RWPE1 (cell line): ENCODE data around the gene CAVIN1.
"Not testable (repeated sequence)": the region's sequence is repeated elsewhere in the genome, so short reads cannot be mapped to it uniquely, and the experiment has no call there.

Experiments used
- CTCF ChIA-PET: fragments of 350-600 bp; sonication (Branson Sonifier 250); formaldehyde crosslinking; extraction: SDS; loops from one replicate; lab custom pipeline; 2021; lab: Yijun Ruan, JAX
- POLR2A ChIA-PET: fragments of 400-600 bp; formaldehyde crosslinking; extraction: SDS; loops from one replicate; lab custom pipeline; 2020; ENCODE audit warnings: antibody characterized with exemption; ENCODE audit not compliant: low non-redundant PET; lab: Yijun Ruan, JAX
- DNase-seq: peaks from one replicate; pipeline ENCODE4 v3.0.0; 2012; ENCODE audit warnings: low spot score
- H3K27ac ChIP-seq: fragments of 450-650 bp; 2 replicates; pipeline ENCODE4 v1.5.1; 2017
- TF ChIP-seq, protein P1 (sequence below): fragments of 450-650 bp; conservative IDR thresholded peaks from 2 replicates; pipeline ENCODE4 v1.5.1; 2017; ENCODE audit warnings: low read depth, mild to moderate bottlenecking

CAVIN1 gene

DNA sequence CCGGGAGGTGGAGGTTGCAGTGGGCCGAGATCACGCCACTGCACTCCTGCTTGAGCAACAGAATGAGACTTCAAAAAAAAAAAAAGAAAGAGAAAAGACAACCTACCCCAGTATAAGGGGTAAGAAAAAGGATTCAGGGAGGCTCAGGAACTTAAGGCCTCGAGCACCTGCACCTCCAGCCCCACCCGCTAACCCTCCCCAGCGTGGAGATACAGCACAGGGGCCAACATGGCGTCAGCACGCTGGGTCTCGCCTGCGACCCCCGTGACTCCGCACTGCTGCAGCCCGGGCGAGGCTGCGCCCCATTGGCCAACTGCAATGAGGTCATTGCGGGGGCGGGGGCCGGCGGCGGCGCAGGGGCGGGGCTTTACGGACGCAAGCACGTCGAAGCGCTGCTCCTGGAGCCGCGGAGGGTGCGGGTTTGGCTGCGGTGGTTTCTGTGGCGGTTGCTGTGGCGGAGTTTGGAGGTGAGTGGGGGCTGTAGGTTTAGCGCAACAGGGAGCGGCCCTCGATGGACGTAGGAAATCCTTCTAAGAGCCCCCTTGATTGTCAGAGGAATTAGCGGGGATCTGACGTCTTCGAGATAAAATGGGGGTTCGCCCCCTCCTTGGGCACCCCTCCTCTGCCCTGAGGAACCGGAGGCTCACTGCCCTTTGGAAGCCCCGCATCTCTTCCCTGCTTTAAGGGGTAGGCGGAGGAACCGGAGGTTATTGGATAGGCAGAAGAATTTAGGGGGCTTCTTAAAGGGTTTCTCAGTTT lies 35.6 kb upstream of the CAVIN1 start, which contains the start of gene ATP6V0A1:
ATP6V0A1 (plus strand) TSS at position 382 of the 759 bp plus-strand sequence. CDS start 2,017 bp downstream, outside the sequence.
- ChIA-PET POLR2A (interaction anchor here (0.5 kb wide), 1 partner anchor 35 kb away, joined by 3 read pairs; no protein-coding TSS in a partner anchor), CTCF (interaction anchor here (0.6 kb wide), 3 partner anchors 55 to 278 kb away, joined by 3 to 6 read pairs (median 3); no protein-coding TSS in a partner anchor)
- peak; percentile 90 for DNase-seq
- peak within 1 kb of the TSS; percentile 91 for H3K27ac ChIP-seq
- TF ChIP-seq, protein P1, sequence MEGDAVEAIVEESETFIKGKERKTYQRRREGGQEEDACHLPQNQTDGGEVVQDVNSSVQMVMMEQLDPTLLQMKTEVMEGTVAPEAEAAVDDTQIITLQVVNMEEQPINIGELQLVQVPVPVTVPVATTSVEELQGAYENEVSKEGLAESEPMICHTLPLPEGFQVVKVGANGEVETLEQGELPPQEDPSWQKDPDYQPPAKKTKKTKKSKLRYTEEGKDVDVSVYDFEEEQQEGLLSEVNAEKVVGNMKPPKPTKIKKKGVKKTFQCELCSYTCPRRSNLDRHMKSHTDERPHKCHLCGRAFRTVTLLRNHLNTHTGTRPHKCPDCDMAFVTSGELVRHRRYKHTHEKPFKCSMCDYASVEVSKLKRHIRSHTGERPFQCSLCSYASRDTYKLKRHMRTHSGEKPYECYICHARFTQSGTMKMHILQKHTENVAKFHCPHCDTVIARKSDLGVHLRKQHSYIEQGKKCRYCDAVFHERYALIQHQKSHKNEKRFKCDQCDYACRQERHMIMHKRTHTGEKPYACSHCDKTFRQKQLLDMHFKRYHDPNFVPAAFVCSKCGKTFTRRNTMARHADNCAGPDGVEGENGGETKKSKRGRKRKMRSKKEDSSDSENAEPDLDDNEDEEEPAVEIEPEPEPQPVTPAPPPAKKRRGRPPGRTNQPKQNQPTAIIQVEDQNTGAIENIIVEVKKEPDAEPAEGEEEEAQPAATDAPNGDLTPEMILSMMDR = no peak

DNA sequence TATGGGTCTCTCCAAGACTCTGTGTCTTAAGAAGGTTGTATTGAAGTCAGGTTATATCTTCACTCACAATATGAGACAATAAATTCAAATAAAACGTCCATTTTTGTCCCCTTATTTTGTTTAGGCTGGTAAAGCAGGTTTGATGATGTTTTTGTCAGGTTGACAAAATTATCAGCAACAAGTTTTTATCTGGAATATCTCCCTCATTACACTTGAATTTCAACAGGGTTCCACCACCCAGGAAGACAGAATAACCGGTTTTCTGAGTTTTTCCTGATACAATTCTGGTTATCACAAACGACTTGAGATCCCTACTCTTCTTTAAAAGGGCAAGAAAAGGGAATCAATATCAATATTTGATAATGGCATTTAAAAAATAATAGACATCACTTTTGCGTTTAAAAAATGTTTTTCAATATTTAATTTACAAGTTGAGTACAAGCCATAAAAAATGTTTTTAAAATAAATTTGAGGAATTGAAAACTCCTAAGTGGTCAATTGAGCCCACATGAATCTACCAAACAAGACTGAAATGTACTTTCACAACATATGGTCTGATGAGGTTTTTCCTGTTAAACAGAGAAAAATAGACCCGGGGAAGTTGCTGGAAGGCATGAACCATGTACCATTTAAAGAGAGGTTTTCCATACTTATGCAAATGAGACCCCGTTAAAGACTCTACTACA lies 34.2 kb upstream of the CAVIN1 start:
- CTCF ChIA-PET = interaction anchor here (0.6 to 1.2 kb wide), 2 partner anchors 33 to 70 kb away, joined by 4 to 5 read pairs; no protein-coding TSS in a partner anchor
- no peak overlapping the region for H3K27ac ChIP-seq
- no peak for DNase-seq
- POLR2A ChIA-PET = no interaction called here
- TF ChIP-seq, protein P1 = no peak

GRCh38 chr17:42456223-42457106 lies 33.4 kb upstream of the CAVIN1 start:
- ChIA-PET CTCF (interaction anchor here (1.2 kb wide), 1 partner anchor 71 kb away, joined by 5 read pairs; no protein-coding TSS in a partner anchor), POLR2A (no interaction called here)
- TF ChIP-seq, protein P1 = no peak
- peak; percentile 27 for DNase-seq
- H3K27ac ChIP-seq = no peak overlapping the region

DNA sequence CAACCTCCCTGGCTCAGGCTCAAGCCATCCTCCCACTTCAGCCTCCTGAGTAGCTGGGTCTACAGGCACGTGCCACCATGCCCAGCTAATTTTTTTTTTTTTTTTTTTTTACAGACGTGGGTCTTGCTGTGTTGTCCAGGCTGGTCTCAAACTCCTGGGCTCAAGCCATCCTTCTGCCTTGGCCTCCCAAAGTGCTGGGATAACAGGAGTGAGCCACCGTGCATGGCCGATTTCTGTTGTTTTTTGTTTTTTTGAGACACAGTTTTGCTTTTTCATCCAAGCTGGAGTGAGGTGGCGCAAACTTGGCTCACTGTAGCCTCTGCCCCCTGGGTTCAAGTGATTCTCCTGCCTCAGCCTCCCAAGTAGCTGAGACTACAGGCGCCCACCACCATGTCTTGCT lies 31.9 kb upstream of the CAVIN1 start:
- POLR2A ChIA-PET = interaction anchor here (0.7 kb wide), 1 partner anchor 14 kb away, joined by 8 read pairs; no protein-coding TSS in a partner anchor
- DNase-seq, H3K27ac ChIP-seq, CTCF ChIA-PET: not testable (repeated sequence)

GRCh38 chr17:42453439-42453838 lies 30.4 kb upstream of the CAVIN1 start:
- ChIA-PET CTCF (no interaction called here), POLR2A (no interaction called here)
- no peak overlapping the region for H3K27ac ChIP-seq
- DNase-seq = no peak
- TF ChIP-seq, protein P1 = no peak

- H3K27ac ChIP-seq, DNase-seq: not testable (repeated sequence)
- ChIA-PET POLR2A (interaction anchor here (0.7 kb wide), 1 partner anchor 9 kb away, joined by 4 read pairs; no protein-coding TSS in a partner anchor), CTCF (interaction anchor here (0.7 kb wide), 1 partner anchor 184 kb away, joined by 3 read pairs; no protein-coding TSS in a partner anchor)
Observed at GRCh38 chr17:42451270-42451669, 28.2 kb upstream of the CAVIN1 start.

DNA sequence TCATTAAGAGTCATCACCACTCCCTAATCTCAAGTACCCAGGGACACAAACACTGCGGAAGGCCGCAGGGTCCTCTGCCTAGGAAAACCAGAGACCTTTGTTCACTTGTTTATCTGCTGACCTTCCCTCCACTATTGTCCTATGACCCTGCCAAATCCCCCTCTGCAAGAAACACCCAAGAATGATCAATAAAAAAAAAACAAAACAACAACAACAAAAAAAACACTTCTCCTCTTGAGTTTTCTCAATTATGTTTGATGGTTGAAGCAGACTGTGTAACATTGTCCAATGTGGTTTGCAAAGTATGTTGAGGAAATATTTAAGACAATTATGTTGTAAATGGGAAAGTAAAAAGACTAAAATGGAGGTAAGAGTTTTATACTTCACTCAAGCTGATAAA lies 26.8 kb upstream of the CAVIN1 start:
- DNase-seq, POLR2A ChIA-PET, CTCF ChIA-PET, H3K27ac ChIP-seq: not testable (repeated sequence)

- POLR2A ChIA-PET, H3K27ac ChIP-seq, DNase-seq, CTCF ChIA-PET: not testable (repeated sequence)
Observed at GRCh38 chr17:42449176-42449575, 26.1 kb upstream of the CAVIN1 start.
